CD4-positive, alpha-beta T cell treated with Interferon alpha-2 for 1 hour (primary cell): Measurements from ENCODE around the gene SLC7A14.

Experiments
- DNase-seq, 2 donors: peaks; one replicate each; pipeline ENCODE4 v3.0.0-alpha.2; 2020 to 2022

SLC7A14 gene

DNA sequence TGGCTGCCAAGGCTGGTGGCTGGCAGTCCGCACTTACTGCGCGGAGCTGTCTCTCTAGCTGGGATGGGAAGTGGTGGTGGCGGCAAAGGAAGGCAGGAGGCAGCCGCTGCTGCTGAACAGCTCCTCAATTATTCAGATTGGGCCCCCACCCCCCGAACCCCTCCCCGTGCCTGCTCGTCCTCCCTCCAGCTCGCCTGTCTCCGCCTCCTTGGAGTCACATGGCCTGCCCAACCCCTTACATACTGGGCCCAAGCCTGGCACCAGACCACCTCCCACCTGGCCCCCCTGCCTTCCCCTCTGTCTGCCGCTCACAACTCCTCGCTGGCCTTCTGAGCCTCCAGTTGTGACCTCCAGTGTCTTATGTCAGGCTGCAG lies at the start of gene SLC7A14:
TSS of gene SLC7A14 (minus strand) at position 139 of the 374 bp plus-strand sequence. CDS start 59,139 bp downstream, outside the sequence.
- no peak for DNase-seq

DNA sequence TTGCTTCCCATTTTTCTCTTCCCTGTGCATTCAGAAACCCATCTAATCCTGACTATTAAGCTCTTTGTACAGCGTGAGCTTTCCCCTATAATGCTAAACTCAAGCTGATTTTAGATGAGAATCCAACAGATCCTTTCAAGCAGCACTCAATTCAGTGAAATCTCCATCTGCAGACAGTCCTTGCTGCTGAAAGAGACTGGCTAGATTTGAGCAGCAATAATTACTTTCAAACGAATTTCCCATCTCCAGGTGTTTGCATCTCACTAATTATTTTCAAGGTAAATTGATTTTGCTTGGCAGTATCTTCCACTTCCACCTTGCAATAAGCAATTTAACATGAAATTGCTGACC lies 49.5 kb upstream of the SLC7A14 start:
- DNase-seq, result no peak

DNA sequence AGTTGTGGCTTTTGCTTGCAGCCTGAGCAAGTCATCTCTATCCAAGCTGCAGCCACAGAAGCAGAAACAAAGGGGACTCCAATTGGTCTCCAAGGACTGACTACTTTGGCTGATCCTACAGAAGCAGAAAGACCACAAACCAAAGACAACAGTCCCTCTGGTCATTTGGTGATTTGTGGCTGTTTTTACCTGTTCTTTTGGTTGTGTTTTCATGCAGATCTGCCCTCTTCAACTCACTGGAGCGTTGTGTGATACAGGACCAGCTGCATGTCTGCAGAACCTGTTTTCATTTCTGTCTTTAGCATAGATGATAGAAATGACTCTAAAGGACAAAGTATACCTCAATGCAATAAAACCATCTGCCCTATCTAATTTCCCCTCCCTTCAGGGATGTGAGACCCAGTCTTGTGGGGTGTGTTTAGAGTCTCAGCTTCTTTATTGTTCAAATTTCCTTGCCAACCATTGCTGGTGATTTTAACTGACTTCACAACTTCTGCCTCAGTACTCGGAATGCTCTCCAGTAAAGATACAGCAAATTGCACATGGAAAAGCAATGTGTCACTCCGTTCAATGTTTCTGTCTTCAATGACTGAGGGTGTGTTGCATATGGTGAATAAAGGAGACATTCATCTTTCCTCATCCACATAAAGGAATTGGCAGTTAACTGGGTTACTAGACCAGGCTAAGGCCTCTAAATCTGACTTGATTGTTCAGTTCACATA lies 48.9 kb upstream of the SLC7A14 start:
- no peak for DNase-seq

DNA sequence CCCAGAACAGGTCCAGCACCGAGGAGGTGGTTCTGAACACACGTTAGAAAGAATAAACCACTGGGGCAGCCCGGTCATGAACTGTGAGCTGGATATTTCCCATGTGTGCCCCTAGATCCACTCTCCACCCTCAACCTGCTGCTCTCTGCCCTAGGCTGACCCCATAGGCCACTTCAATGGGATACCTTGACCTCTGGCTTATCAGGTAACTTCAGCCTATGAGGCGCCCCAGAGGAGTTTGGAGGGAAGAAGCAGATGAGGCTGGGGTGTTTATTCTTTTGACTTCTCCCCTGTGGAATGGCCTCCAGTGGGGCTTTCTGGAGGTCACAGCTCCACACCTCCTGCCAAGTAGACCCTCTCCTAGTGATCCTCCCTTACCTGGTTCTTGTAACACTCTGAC lies 47.7 kb upstream of the SLC7A14 start:
- DNase-seq, result no peak

DNA sequence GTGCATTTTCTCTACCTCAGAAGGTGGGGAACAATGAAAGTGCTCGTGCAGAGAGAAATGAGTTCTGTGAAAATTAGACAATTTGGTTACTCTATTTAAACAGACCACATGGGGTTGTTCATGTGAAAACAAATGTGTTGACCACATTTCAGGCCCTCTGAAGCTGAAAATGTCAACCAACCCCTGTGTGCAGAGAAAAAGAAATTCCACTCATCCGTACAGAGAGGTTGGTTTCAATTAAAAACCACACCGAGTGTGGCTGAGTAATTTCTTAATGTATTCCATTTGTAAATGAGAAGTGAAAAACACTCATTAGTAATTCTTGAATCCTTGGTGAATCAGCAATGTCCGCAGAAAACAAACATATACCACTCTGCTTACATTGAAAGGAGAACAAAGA lies 46.9 kb upstream of the SLC7A14 start:
- no peak for DNase-seq

DNA sequence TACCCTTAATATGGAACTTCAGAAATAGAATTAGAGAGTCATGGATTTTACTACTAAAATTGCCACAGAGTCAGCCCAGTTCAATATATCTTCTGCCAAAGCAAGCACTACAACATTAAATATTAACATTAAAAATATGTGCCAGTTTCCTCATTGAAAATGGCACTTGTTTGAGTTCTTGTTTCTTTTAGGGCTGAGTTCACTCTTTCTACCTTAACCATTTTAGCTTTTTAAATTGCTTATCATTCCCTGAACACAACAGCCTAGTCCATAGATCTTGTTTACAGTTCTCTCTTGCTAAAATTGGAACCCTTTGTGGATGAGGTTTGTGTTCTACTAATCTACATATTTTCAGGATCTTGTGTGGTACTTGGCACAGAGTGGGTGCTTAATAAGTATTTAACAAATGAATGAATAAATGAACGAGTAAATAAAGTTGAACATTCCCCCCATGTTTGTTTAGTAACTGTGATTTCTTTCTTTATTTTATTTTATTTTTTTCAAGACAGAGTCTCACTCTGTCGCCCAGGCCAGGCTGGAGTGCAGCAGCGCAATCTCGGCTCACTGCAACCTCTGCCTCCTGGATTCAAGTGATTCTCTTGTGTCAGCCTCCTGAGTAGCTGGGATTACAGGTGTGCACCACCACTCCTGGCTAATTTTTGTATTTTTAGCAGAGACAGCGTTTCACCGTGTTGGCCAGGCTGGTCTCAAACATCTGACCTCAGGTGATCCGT lies 46.0 kb upstream of the SLC7A14 start:
- no peak for DNase-seq

DNA sequence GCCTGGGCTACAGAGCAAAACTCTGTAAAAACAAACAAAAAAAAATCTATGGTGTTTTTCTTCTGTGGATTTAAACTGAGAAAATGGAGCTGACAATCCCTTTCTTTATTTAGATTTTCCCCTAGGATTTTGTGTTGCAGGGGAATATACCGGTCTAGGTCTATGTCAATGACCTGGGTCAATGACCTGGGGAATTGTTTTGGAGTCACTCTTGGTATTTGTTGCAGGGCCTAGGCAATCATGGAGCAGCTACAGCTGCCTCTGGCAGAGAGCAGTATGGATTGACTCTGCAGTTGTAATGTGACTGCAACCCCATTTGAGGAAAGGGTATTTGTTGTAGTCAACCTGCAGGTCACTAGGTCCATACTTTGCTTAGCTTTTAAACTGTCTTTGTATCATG lies 37.6 kb upstream of the SLC7A14 start:
- DNase-seq, result no peak

DNA sequence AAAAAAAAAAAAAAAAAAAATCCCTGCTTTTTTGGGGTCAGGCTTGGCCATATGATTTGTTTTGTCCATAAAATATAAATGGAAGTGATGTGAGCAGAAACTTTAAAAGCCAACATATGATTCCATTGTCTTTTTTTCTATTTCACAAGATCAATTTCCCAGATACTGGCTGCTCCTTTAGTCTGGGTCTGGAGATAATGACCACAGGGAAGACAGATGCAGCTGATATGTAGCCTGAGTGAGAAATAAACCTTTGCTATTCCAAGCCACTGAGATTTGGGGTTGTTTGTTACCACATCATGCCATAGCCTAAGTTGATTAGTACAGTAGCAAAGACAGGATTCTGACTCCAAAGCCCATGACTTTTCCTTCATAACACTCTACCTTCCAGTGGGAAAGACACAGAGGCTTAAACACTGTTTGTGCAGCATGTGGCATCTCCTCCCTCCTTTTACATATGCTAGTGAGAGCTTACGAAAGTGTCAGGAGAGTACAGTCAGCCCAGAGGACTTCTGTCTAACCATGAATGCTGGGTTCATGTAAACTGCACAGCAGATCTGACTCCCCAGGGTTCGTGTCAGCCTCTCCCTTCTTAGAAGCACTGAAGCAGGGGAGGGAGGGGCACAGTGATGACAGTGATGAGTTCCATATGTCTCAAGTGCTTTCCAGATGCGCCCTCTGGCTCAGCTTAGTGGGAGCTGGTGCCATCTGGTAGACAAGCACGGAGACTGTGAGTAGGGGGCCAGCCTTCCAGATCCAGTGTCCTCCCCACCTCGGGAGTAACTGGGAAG lies 36.7 kb upstream of the SLC7A14 start:
- DNase-seq, result no peak

DNA sequence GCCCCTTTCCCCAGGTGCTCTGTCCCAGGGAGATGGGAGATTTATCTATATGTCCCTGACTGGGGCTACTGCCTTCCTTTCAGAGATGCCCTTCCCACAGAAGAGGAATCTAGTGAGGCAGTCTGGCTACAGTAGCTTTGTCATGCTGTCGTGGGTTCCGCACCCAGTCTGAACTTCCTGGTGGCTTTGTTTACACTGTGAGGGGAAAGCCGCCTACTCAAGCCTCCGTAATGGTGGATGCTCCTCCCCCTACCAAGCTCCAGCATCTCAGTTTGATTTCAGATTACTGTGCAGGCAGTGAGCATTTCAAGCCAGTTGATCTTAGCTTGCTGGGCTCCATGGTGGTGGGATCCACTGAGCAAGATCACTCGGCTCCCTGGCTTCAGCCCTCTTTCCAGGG lies 35.4 kb upstream of the SLC7A14 start:
- DNase-seq, result no peak

DNA sequence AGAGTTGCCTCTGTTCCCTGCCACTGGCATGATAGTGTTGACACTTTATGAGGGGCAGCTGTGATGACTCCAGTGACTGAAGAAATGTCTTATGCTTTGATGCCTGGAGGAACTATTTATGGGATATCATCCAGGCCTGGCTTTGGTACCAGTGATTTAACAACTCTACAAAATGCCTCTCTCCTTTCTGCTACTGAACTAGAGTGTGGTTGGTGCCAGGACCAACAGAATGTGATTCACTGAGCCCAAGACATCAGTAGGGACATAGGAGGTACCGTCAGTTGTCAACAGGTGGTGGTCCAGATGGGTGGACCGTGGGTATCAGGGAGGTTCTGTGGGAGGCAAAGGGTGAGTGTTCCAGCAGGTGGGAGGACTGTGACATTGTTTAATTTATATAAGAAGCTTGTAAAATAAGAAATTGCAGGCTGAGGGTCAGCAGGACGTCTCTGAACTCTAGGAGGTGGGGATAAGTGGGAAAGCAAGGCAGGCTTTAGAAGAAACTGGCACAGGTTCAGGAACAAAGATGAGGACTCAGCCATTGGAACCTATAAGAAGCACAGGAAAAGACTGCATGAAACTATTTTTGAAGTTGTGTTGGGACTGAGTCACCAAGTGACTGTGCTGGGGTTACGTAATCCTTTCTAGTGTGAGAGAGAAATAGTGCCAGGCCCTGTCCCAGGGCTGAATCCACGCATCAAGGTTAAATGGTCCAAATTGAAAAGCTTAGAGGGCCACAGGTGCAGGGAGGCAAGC lies 28.5 kb upstream of the SLC7A14 start:
- no peak for DNase-seq

DNA sequence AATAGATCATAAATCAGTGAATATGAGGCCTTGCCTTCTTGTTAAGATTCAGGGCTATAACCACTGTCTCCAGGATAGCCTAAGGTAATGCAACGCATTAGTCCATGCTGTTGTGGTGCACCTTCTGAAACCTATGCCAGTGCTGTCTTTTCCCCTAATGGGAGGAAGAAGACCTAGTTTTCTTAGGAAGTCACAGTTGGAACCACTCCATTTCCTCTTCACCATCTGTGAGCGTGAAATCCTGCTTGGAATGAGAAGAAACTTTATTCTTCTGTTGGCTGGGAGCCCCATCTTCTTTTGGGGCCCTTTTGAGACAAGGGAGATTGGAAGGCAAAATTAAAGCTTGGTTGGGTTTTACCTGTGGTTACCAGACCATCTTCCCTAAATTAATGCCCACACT lies 25.9 kb upstream of the SLC7A14 start:
- no peak for DNase-seq

DNA sequence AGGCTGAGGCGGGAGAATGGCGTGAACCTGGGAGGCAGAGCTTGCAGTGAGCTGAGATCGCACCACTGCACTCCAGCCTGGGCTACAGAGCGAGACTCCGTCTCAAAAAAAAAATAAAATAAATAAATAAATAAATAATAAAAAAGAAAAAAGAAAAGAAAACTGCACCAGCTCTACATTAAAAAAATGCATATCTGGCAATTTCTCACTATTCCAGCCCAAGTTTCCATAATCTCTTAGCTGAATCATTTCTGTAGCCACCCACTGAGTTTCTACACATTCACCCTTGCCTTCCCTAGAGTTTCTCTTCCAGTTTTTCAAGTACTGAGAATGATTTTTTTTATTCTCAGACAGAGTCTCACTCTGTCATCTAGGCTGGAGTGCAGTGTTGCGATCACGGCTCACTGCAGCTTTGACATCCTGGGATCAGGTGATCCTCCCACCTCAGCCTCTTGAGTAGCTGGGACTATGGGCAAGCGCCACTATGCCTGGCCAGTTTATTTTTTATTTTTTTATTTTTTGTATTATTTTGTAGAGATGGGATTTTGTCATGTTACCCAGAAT lies 24.5 kb upstream of the SLC7A14 start:
- no peak for DNase-seq

DNA sequence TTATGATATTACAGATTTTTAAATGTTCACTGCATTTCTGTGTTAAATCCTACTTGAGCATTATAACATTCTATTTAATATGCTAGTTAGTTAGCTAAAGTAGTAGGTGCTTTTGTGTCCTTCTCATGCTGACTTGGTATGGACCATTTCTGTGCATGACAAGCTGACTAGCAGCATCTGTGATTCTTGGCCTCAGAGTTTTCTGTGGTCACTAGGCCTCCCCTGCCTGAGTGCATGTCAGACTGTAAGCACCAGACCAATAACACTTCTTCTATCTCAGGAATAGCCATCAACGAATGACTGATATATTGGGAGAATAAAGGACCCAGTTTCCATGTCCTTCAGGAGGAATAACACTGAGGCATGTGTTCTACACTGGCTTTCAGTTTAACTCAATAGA lies 22.6 kb upstream of the SLC7A14 start:
- DNase-seq, result no peak

DNA sequence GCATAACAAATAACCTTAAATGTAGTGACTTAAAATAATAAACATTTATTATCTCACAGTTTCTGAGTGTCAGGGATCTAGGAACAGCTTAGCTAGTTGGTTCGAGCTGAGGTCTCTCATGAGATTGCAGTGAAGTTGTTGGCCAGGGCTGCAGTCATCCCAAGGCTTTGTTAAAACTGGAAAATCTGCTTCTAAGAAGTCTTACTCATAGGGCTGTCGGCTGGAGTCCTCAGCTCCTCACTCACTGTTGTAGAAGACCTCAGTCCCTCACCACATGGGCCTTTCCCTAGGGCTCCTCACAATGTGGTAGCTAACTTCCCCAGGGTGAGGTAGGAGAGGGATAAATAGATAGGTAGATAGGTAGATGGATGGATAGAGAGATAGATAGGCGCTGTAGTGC lies 20.8 kb upstream of the SLC7A14 start:
- DNase-seq, result no peak

DNA sequence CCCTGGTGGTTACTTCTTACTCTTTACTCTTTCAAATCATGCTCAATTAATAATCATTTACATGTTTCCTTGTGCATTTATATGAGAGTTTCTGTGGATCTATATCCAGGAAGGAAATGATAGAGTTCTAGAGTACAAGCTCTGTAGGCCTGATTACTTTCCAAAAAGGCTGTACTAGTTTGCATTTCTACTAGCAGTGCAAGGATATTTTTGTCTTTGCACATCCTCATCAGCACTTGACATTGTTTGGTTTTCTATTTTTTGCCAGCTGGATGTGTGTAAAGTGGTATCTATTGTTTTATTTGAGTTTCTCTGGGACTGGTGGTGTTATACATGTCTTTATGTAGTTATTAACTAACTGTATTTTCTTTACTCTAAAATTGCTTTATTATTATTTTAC lies 19.6 kb upstream of the SLC7A14 start:
- DNase-seq, result no peak

DNA sequence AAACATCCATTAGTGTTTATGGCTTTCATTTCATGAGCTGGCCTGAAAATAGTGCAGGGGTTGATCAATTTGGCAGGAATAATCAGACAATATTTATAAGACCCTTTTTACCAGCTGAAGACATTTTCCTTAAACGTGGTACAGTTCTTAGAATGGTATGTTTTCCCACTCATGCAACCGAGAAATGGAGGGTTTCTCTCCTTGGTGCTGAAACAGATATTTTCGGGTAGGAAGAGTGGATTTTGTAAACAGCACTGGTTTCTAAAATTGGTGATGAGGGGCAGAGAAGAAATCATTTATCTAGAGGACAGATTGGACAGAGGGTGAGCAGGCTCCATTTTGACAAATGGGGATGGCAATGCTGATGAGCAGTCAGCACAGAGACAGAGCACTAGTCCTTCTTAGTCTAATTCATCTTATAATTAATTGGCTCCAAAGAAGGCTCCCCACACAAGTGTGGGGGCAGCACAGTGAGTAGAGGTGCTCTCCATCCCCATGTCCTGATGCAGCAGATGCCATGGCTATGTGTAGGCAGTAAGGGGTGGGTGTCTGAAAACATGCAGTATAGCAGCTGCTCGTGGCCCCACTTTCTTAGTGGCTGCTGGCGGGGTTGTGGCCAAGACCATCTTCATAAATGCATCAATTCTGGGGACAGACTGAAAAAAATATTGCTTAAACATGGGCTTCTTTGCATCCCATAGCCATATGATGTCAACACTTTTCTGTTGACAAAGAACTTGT lies 18.1 kb upstream of the SLC7A14 start:
- no peak for DNase-seq

DNA sequence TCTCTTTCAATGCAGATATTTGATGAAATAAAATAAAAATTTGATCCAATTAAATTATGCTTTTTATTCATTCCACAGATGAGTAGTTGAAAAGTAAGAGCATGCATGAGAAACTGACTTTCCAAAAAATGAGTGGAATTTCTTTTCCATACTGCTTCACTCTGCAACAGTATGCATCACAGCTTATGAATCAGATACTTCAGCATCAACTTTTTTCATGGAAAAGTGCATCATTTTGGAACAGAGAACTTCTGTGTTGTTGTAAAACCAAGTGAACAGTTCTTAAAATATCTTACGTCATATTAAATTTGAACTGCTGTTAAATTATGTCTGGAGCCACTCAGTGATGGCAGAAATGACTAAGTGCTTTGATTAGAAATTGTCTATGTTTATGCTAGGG lies 16.7 kb upstream of the SLC7A14 start:
- no peak for DNase-seq

DNA sequence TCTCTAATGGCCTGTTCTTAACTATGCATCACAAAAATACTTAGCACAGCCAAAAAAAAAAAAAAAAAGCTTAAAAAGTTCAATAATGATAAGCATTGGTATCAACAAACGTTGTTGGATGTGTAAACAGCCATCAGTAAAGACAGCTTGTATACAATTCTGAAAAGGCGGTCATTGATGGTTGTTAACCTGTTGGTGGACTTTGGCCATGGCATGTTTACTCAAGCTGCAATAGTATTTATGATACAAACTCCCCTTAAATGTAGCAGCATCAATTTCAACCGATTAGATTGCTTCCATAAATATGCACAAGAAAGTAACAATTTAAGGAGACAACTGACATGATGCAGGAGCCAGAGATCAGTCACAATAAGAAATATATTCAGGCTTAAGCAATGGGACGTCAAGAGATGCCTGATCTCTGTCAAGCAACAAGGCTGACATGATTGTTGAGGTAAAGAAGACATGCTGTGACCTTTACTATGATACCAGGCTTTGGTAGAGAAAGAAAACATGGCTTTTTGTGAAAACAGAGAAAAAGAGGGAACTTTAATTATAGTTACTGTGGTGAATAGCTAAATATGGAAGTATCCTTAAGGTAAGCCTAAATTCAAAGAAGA lies 14.2 kb upstream of the SLC7A14 start:
- DNase-seq, result no peak

DNA sequence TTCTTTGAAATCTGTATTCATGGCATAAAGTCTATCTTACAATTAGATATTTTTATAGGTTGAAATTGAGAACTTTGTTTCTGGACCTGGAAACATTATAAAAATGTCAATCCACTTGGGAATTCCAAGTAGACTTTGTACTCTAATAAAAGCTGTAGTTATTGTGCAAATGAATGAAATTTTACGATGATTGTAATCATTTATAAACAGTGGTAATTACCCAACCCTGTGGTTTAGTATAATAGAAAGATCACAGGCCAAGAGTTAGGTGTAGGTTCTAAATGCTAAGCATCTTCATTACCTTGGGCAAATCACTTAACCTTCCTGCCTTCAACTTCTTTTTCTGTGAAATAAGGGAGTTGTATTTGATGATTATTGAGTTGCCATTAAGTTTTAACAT lies 13.2 kb upstream of the SLC7A14 start:
- DNase-seq, result no peak

DNA sequence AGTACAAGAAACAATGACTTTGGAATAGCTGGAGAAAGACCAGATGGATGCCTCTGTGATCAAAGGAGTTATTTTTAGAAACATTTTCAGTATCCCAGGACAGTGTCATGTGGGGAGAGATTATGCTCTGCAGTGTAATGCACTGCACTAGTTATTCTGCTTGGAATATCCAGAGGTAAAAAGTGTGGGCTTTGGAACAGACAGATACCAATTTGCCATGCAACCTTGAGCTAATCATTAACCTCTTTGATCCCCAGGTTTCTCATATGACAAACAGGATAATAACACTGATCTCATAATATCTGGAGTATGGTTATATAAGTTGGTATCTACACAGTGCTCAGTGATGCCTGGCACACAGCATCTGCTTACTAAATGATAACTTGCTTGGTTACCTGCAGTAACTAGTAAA lies 12.2 kb upstream of the SLC7A14 start:
- DNase-seq, result no peak

DNA sequence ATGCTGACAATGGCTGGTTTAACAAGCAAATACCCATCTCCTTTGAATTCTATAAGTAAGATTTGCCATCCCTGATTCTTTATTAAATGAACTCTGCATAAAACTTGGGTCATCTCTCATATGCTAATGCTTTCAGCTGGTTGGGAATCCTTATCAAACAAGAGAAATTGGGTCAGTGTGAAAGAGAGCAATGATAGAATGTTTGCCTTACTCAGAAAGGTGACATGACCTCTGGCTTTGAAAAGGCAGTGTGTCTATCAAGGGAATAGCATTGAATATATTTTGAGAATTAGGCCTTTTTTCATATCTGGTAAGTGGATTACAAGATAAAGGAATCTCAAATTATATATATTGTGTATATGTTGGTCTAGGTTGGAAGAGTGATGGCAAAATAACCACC lies 8.7 kb upstream of the SLC7A14 start:
- DNase-seq, result no peak

DNA sequence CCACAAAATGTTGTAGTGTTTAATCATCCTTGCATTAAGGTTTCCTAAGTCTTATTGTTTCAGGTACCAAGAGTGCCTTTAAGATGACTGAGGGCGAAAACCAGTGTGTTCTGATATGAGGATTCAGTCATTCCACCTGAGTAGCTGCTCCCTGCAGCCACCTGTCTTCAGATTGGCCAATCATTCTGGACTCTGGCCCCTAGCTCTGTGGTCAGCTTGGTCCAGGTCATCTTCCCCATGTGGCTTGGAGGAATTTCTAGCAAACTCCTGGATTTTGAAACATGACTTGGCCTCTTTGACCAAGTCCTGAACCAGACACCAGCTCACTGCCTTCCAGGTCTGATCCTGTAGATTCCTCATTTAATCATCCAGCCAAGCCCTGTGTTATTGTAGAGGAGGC lies 7.8 kb upstream of the SLC7A14 start:
- DNase-seq, result no peak
